Lower leg skin (tissue), 3 donors: ENCODE data around the gene RTRAF.

ENCODE experiments used
- POLR2A ChIP-seq, 2 donors: fragments of 450-650 bp; IDR thresholded peaks; one replicate each; pipeline ENCODE4 v1.6.1; 2016 to 2017; ENCODE audit warnings: antibody characterized with exemption in 2 of 2, mild to moderate bottlenecking in 1 of 2, moderate library complexity in 1 of 2
- TF ChIP-seq, protein P1 (sequence below), 3 donors: fragments of 450-650 bp; IDR thresholded peaks; one replicate each; pipeline ENCODE4 v1.5.1; 2016; ENCODE audit warnings: antibody characterized with exemption in 3 of 3, mild to moderate bottlenecking in 3 of 3, moderate library complexity in 2 of 3

DNA sequence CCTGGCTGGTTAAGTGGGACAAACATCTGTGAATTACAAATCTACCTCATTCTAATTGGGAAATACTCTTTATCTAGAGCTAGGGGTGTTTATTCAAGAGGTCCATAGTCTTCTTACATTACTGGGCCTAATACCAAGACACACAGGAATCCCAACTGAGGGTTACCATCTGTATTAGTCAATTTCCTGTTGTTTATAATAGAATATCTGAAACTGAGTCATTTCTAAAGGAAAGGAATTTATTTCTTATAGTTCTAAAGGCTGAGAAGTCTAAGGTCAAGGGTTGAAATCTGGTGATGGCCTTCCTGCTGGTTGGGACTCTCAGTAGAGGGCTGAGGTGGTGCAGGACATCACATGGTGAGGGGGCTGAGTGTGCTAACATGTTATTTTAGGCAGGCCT is 36.0 kb downstream of the RTRAF start:
- no peak for TF ChIP-seq POLR2A (IDR thresholded peaks at IDR 0.05)
- TF ChIP-seq, protein P1, sequence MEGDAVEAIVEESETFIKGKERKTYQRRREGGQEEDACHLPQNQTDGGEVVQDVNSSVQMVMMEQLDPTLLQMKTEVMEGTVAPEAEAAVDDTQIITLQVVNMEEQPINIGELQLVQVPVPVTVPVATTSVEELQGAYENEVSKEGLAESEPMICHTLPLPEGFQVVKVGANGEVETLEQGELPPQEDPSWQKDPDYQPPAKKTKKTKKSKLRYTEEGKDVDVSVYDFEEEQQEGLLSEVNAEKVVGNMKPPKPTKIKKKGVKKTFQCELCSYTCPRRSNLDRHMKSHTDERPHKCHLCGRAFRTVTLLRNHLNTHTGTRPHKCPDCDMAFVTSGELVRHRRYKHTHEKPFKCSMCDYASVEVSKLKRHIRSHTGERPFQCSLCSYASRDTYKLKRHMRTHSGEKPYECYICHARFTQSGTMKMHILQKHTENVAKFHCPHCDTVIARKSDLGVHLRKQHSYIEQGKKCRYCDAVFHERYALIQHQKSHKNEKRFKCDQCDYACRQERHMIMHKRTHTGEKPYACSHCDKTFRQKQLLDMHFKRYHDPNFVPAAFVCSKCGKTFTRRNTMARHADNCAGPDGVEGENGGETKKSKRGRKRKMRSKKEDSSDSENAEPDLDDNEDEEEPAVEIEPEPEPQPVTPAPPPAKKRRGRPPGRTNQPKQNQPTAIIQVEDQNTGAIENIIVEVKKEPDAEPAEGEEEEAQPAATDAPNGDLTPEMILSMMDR (IDR thresholded peaks at IDR 0.05): no peak
